ENCODE results near the gene SORBS2. TPM values are rescaled to one million over a fixed set of nuclear protein-coding genes. Genes with fewer than 3 reads are reported as not detected.

SORBS2 gene
- total RNA-seq, 1 experiment from 2014 or later, result 0.34 TPM

- ChIA-PET POLR2A (interaction anchor here (1.0 to 1.5 kb wide), 2 partner anchors 8 to 16 kb away, joined by 3 to 9 read pairs; no protein-coding TSS in a partner anchor), CTCF (interaction anchor here (0.9 to 2.0 kb wide), 2 partner anchors 8 to 12 kb away, joined by 3 to 12 read pairs; no protein-coding TSS in a partner anchor), RAD21 (ENCODE audit: low non-redundant PET in 1 of 2, low total read pairs in 2 of 2, uncharacterized antibody in 2 of 2, unreplicated experiment in 2 of 2) (interaction anchor here in 1 of 2 experiments (0.7 kb wide), 1 partner anchor 54 kb away, joined by 5 read pairs; the partner anchor contains the start of gene PDLIM3)
- Histone ChIP-seq H3K4me1 (ENCODE audit: control insufficient read depth in 1 of 2, insufficient read depth in 2 of 2, low read length in 2 of 2) (peaks cover 6 to 18% of the 10 kb centered on the region in 2 experiments; a peak in 3 of 4 replicates), H3K79me2 (ENCODE audit: insufficient read depth, low read length) (no peaks in the 10 kb centered on the region), H3K36me3 (ENCODE audit: control insufficient read depth in 1 of 2, insufficient read depth in 2 of 2, low read length in 2 of 2) (no peaks in the 10 kb centered on the region), H4K20me1 (ENCODE audit: insufficient read depth) (no peaks in the 10 kb centered on the region), H3K9me2 (ENCODE audit: insufficient read depth) (no peaks in the 10 kb centered on the region), H3K27ac (ENCODE audit: low read depth, low read length) (peak overlapping the region; percentile 54), H3K27me3 (ENCODE audit: insufficient read depth, low read length) (no peaks in the 10 kb centered on the region), H2AFZ (ENCODE audit: low read depth, low read length, poor library complexity, severe bottlenecking) (peak overlapping the region; percentile 94), H3K4me3 (replicated peaks in 1 of 2; ENCODE audit: low read depth in 1 of 2, low read length in 2 of 2) (peak overlapping the region; percentile 2 to 47; a peak in 3 of 4 replicates), H3K9me3 (ENCODE audit: control insufficient read depth in 1 of 2, insufficient read depth in 1 of 2, low read depth in 1 of 2, low read length in 2 of 2) (no peaks in the 10 kb centered on the region), H3K4me2 (ENCODE audit: low read length) (peak overlapping the region; percentile 75), H3K9ac (ENCODE audit: low read length) (peak overlapping the region; percentile 29)
- DNase-seq (ENCODE audit: low read depth, low spot score) (peak; percentile 81), ATAC-seq (peak; percentile 88)
- BruUV-seq (replicated peaks), result no TSS peak
- TF ChIP-seq SRF (IDR thresholded peaks at IDR 0.05; ENCODE audit: low read depth) (peak; percentile 71), CBX3 (IDR thresholded peaks at IDR 0.05; ENCODE audit: low read depth) (peak; percentile 41; the same call in 1 of the 2 replicates), JUND (IDR thresholded peaks at IDR 0.05) (peak; percentile 83), EGR1 (IDR thresholded peaks at IDR 0.05; ENCODE audit: low read depth) (peak; percentile 2; the same call in 1 of the 2 replicates), MAX (IDR thresholded peaks at IDR 0.05) (peak; percentile 44), EZH2 (IDR thresholded peaks at IDR 0.05) (no peak), POLR2A (IDR thresholded peaks at IDR 0.05; ENCODE audit: borderline replicate concordance, extremely low read depth, insufficient read depth, insufficient read length) (no peak), POLR2AphosphoS5 (IDR thresholded peaks at IDR 0.05; ENCODE audit: low read depth, low read length) (peak; percentile 20; the same call in 1 of the 2 replicates), RAD21 (IDR thresholded peaks at IDR 0.05; ENCODE audit: low read depth) (peak; percentile 27; the same call in 1 of the 2 replicates), ELF1 (IDR thresholded peaks at IDR 0.05; ENCODE audit: borderline replicate concordance, low read depth) (peak; percentile 22; the same call in 1 of the 2 replicates), SP1 (IDR thresholded peaks at IDR 0.05; ENCODE audit: low read depth) (peak; percentile 78), EZH2phosphoT487 (IDR thresholded peaks at IDR 0.05; ENCODE audit: borderline replicate concordance) (no peak), TCF7L2 (IDR thresholded peaks at IDR 0.05; ENCODE audit: borderline replicate concordance, extremely low read depth, insufficient read depth, insufficient read length) (peak; percentile 70), FOSL1 (IDR thresholded peaks at IDR 0.05; ENCODE audit: low read depth) (peak; percentile 83), REST (IDR thresholded peaks at IDR 0.05; ENCODE audit: low read depth) (no peak), CEBPB (IDR thresholded peaks at IDR 0.05; ENCODE audit: low read depth) (0 out of 2 replicates have a peak, but pooled peaks have one; percentile 30), SIN3A (IDR thresholded peaks at IDR 0.05; ENCODE audit: low read depth) (peak; percentile 47; the same call in 1 of the 2 replicates), ZBTB33 (IDR thresholded peaks at IDR 0.05; ENCODE audit: extremely low read depth, insufficient replicate concordance, low read length) (no peak), YY1 (IDR thresholded peaks at IDR 0.05; ENCODE audit: extremely low read depth, insufficient replicate concordance, low read depth, low read length) (peak; percentile 28), ATF3 (IDR thresholded peaks at IDR 0.05) (no peak)
- intact Hi-C loops (cut with micrococcal nuclease), result loop anchor here (2.0 kb wide), 1 partner anchor 118 kb away; the partner anchor contains the start of gene CCDC110
These were observed 222.7 kb downstream of the SORBS2 start for GRCh38 chr4:185589067-185589836.
